Fibroblast of skin of scalp (primary cell): ENCODE results near the gene HERC5.
"Not testable (repeated sequence)": the region's sequence is repeated elsewhere in the genome, so short reads cannot be mapped to it uniquely, and the experiment has no call there.

ENCODE experiments used
- DNase-seq: peaks from one replicate; pipeline ENCODE4 v3.0.0-alpha.2; 2013

The HERC5 gene

GRCh38 chr4:88448211-88448765, 8.6 kb upstream of the HERC5 start:
- DNase-seq: not testable (repeated sequence)

- no peak for DNase-seq
Measured at GRCh38 chr4:88448889-88449288, 8.0 kb upstream of the HERC5 start.

DNA sequence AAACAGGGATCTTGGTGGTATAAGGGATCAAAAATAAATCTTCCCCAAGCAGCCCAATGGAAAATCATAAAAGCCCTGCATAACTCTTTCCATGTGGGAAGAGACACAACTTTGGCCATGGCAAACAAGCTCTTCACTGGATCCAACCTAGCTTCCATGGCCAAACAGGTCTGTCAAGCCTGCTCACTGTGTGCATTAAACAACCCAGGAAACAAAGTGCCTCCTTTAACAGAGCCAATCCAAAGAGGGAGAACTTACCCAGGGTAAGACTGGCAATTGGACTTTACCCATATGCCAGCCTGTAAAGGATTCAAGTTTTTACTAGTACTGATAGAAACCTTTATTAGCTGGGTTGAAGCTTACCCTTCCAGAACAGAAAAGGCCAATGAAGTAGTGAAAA, 7.6 kb upstream of the HERC5 start:
- no peak for DNase-seq

GRCh38 chr4:88451205-88451604, 5.7 kb upstream of the HERC5 start:
- no peak for DNase-seq

DNA sequence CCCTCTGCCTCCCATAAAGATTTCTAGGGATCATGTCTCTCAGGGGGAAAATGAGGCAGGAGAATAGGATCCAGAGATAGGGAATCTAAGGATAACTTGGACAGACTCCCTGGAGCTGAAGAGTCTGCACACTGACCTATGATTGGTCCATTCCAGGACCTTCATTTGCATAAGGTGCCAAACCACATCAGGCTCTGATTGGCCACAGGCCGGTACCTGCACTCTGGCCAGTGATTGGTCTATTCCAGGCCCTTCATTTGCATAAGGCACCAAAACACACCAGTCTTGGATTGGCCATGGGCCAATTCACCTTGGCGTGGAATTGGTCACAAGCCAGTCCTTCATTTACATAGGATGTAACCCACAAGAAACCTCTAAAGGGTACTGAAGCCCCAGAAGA, 4.0 kb upstream of the HERC5 start:
- DNase-seq: no peak

DNA sequence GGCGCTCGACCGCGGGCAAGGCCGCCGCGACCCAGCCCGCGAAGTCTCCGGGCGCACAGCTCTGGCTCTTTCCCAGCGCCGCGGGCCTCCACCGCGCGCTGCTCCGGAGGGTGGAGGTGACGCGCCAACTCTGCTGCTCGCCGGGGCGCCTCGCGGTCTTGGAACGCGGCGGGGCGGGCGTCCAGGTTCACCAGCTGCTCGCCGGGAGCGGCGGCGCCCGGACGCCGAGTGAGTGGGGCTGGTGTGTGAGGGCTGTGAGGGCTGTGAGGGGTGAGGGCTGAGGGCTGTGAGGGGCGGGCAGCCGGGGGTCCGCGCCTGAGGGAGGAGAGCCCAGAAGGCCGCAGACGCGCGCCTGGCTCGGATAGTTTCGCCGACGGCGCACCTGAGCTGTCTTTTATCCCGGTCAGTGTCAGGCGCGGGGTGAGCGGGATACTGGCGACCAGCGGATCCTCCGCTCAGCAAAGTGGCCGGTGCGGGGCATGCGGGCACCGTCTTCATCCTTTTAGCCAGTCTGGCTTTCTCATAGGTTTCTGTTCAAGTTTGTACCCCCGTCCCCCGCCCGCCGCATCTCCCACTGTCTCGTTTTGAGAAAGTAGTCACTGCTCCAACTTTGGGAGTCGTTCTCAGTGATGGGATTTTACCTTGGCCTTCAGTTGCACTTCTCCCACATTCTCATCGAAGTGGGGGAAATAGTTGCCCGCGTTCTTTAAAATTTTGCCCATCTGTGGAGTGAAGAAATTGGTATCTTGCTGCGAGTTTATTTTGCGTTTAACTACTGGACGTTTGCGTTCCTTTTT, 586 bp downstream of the HERC5 start:
- DNase-seq: peak; percentile 13

DNA sequence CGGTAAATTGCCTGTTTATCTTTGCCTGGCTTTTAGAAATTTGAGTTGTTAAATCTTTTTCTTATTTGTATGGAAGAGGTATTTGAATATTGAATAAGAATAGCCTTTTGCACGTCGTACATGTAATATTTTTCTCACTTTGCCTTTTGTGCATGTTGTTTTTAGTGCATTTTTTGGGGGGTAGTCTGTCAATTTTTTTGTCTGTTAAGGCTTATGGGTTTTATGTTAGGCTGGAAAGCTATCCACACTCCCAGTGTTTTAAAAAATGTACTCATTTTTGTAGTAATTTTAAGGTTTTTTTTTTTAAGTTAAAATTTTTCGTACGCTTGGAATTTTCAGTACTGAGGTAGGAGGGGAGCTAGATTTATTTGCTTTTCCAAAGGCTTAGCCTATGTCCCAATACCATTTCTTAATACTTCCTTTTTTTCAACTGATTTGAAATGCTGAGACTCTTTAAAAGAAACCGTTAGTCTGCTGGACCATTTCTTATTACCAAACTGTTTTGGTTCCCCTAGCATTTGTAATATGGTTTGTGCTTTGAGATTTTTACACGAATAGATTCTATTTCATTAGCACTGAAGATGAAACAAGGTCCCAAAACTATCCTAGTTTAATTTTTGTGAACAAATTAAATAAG, 1.3 kb downstream of the HERC5 start:
- no peak for DNase-seq

DNA sequence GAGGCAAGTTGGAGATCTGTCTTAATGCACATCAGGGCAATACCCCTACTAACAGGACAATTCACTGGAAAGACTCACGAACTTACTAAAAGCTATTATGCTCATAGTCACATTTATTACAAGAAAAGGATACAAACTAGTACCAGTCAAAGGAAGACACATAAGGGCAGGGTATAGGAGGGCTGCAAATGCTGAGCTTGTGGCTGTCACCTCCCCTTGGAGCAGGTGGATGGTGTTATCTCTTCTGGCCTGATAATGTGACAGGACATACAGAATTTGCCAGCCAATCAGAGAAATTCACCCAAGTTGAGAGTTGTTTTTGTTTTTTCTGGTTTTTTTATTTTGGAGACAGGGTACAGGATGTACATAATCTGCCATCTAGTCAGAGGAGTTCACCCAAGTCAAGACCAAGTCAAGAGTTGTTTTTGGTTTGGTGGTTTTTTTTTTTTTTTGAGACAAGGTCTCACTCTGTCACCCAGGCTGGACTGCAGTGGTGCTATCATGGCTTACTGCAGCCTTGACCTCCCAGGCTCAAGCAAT, 8.8 kb downstream of the HERC5 start:
- DNase-seq: no peak

- DNase-seq: no peak
Measured at GRCh38 chr4:88467392-88467791, 10.5 kb downstream of the HERC5 start.

- no peak for DNase-seq
Measured at GRCh38 chr4:88477229-88477860, 20.4 kb downstream of the HERC5 start.

DNA sequence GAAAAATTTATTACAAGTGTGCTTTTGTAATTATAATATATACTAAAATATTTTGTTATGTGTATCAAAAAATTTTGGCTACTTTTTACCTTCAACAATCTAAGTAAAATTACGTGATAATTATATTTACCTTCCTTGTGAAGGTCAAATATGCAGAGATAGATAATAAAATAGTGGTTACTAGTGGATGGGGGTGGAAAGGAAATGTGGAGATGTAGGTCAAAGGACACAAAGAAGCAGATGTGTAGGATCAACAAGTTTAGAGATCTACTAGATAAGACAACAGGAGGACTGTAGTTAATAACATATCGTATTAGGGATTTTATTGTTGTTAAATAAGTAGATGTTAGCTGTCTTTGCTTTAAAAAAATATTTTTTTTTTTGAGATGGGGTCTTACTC, 21.3 kb downstream of the HERC5 start:
- no peak for DNase-seq

DNA sequence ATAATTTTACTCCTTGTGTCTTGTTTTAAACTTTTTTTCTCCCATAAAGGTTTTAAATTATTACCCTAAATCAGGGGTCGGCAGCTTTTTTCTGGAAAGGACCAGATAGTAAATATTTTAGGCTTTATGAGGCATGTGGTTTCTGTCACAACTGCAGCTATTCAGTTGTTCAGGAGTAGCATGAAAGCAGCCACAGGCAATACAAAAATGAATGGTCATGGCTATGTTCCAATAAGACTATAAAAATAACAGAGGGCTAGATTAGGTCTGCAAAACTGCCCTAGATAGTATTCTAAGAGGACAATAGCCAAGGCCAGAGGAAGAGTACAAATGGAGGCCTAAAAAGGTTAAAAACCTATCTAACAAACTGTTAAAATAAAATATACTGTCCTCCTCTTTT, 24.6 kb downstream of the HERC5 start:
- DNase-seq: no peak

DNA sequence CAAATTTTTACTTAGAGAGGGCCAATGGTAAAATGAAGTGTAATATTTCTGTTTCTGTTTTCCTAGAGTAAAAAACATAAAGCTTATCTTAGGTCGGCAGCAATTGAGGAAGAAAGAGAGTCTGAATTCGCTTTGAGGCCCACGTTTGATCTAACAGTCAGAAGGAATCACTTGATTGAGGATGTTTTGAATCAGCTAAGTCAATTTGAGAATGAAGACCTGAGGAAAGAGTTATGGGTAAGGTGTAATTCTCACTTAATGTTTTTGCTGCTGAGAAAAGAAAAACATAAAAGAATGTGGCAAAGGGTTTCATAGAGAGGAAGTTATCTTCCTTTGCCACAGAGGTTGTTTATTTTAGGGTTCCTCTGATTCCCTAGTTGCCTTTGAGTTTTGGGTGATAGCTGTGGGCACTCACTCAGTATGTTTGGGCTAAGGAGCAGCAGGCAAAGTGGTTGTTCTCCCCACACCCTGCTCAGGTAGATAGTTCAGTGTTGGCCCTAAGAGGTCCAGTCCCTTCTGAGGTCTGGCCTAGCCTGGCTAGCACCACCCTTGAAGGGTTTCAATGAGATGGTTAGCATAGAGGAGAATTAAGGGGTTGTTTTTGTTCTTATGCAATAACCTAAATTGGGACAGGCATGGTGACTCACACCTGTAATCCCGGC, 32.3 kb downstream of the HERC5 start:
- no peak for DNase-seq

DNA sequence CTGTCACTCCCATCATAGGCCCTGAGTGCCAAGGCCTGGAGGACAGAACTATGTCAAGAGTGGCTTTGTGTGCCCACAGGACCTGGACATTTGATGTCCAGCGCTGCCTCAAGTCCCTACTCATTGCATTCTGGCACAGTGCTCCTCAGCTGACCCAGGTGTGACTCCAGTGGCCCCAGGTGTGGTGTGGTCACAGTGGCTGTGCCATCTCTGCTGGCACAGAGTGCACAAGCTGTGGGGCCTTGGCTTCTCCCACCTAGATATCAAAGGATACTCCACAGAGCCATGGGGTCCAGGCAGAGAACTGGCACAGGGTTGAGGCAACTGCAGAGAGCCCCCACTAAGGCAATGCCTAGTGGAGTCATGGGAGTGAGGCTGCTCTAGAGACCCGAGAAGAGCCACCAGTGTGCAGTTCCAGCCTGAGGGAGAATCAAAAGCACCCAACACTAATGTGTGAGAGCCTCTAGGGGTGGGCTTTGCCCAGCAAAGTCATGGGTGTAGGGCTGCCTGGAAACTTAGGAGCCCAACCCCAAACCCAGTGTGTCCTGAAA, 41.0 kb downstream of the HERC5 start:
- no peak for DNase-seq

DNA sequence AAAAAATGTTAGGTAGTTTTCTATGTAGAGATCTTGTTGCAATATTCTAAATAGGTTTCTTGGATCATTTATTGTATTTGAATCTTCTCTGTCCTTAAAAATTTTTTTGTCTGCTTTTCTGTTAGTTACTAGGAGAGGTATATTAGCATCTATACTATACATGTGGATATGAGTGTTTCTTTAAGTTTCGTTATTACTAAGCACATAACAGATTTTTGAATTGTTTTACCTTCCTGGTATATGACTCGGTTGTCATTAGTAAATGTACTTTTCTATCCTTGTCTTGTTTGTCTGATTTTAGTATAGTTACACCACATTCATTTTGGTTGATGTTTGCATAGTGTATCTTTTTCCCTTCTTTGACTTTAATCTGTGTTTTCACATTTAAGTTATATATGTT, 46.4 kb downstream of the HERC5 start:
- DNase-seq: no peak

GRCh38 chr4:88511236-88511635, 54.3 kb downstream of the HERC5 start:
- DNase-seq: no peak

GRCh38 chr4:88514557-88515511, 57.9 kb downstream of the HERC5 start:
- no peak for DNase-seq

DNA sequence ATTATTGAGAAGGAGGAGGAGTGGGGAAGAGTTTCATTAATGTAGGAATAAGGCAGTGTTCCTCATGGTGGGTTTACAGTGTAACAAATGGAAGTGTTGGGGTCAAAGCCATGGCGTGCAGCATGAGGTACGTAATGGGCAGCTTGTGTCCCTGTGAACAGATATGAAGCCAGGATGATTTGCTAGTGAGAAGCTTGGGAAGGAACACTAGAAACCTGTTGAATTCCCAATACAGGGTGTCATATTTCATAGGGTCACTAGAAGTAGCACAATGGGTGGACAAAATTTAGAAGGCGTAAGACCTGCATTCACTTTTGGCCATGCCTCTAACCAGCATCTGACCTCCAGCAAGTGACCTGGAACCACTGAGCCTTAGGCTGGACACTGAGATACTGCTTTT, 59.8 kb downstream of the HERC5 start:
- DNase-seq: no peak

GRCh38 chr4:88517825-88518224, 60.9 kb downstream of the HERC5 start:
- DNase-seq: no peak

GRCh38 chr4:88518911-88519310, 62.0 kb downstream of the HERC5 start:
- DNase-seq: no peak

GRCh38 chr4:88522702-88523324, 65.9 kb downstream of the HERC5 start:
- DNase-seq: no peak
